ENCODE measurements around the gene RABGAP1L.

DNA sequence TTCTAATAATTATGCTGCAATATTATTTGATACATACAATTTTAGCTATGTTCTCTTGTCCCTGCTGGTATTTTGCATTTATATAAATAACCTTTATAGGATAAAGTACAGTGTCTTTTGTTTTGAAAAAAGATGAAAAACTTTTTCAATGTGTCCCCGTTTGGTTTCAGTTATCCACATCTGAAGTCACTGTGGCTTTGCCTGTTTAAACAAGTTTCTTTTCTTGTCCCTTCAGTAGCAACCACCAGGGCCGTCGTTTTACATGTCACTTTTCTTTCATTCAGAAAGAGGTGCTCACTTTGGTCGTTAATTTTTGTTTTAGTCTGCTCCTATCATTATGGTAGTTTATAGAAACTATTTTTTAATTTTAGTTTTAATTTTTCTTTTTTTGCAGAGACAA is 41.4 kb downstream of the RABGAP1L start:
- TF ChIP-seq, protein P1, sequence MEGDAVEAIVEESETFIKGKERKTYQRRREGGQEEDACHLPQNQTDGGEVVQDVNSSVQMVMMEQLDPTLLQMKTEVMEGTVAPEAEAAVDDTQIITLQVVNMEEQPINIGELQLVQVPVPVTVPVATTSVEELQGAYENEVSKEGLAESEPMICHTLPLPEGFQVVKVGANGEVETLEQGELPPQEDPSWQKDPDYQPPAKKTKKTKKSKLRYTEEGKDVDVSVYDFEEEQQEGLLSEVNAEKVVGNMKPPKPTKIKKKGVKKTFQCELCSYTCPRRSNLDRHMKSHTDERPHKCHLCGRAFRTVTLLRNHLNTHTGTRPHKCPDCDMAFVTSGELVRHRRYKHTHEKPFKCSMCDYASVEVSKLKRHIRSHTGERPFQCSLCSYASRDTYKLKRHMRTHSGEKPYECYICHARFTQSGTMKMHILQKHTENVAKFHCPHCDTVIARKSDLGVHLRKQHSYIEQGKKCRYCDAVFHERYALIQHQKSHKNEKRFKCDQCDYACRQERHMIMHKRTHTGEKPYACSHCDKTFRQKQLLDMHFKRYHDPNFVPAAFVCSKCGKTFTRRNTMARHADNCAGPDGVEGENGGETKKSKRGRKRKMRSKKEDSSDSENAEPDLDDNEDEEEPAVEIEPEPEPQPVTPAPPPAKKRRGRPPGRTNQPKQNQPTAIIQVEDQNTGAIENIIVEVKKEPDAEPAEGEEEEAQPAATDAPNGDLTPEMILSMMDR (conservative IDR thresholded peaks at IDR 0.05; ENCODE audit: low read length), result no peak
- no peak for TF ChIP-seq EZH2phosphoT487 (IDR thresholded peaks at IDR 0.05; ENCODE audit: borderline replicate concordance)
